ENCODE results near the gene NKAIN2. TPM values are rescaled to one million over a fixed set of nuclear protein-coding genes. Genes with fewer than 3 reads are reported as not detected.

NKAIN2 gene
- polyA plus RNA-seq, 1 donor (not counting 4 experiments of a cell fraction or from before 2014, with no cell fraction given), result 0.13 TPM

GRCh38 chr6:123808556-123808955 is 4.9 kb downstream of the NKAIN2 start:
- Histone ChIP-seq H4K20me1 (ENCODE audit: control insufficient read depth, extremely low read depth, insufficient read depth, low read length) (no peaks in the 10 kb centered on the region), H3K4me3 (ENCODE audit: control insufficient read depth in 2 of 3, extremely low read depth in 1 of 3, insufficient read depth in 2 of 3, low read depth in 1 of 3, low read length in 3 of 3) (no peak overlapping the region), H3K4me2 (ENCODE audit: control insufficient read depth, extremely low read depth, insufficient read depth, low read depth, low read length) (no peak overlapping the region), H3K4me1 (ENCODE audit: control insufficient read depth, extremely low read depth, insufficient read depth, low read length) (peaks cover 2% of the 10 kb centered on the region), H3K36me3 (ENCODE audit: control insufficient read depth in 2 of 2, extremely low read depth in 1 of 2, insufficient read depth in 2 of 2, low read length in 2 of 2) (no peaks in the 10 kb centered on the region), H2AFZ (ENCODE audit: control insufficient read depth, low read length) (no peak overlapping the region), H3K9me1 (ENCODE audit: control insufficient read depth, extremely low read depth, insufficient read depth, low read length) (no peaks in the 10 kb centered on the region), H3K79me2 (ENCODE audit: control insufficient read depth, insufficient read depth, low read length) (no peaks in the 10 kb centered on the region), H3K27me3 (ENCODE audit: control insufficient read depth, extremely low read depth, insufficient read depth, low read length) (peaks cover 28% of the 10 kb centered on the region), H3K9ac (ENCODE audit: control insufficient read depth, extremely low read depth, insufficient read depth, low read length) (no peak overlapping the region), H3K9me3 (ENCODE audit: control insufficient read depth, low read depth, low read length) (no peaks in the 10 kb centered on the region), H3K27ac (ENCODE audit: control insufficient read depth, insufficient read depth, low read length) (no peak overlapping the region)
- no peak for DNase-seq (ENCODE audit: low read depth, low spot score)
- TF ChIP-seq CTCF (optimal IDR thresholded peaks at IDR 0.05 in 1 of 3, IDR thresholded peaks at IDR 0.05 in 1 of 3, conservative IDR thresholded peaks at IDR 0.05 in 1 of 3; ENCODE audit: extremely low read depth in 1 of 3, insufficient read depth in 2 of 3, low read length in 3 of 3), result no peak
- no peak for TF ChIP-seq EZH2 (IDR thresholded peaks at IDR 0.05; ENCODE audit: low read length)
- FAIRE-seq, result peak; percentile 48
- dilution Hi-C loops (cut with MboI; ENCODE audit: extremely low pct_ligation_motif_present, low sequenced_read_pairs), result no loop called here

- Histone ChIP-seq H3K9ac (ENCODE audit: control insufficient read depth, extremely low read depth, insufficient read depth, low read length) (no peak overlapping the region), H3K79me2 (ENCODE audit: control insufficient read depth, insufficient read depth, low read length) (no peaks in the 10 kb centered on the region), H3K4me3 (ENCODE audit: control insufficient read depth in 2 of 3, extremely low read depth in 1 of 3, insufficient read depth in 2 of 3, low read depth in 1 of 3, low read length in 3 of 3) (no peak overlapping the region), H3K9me3 (ENCODE audit: control insufficient read depth, low read depth, low read length) (no peaks in the 10 kb centered on the region), H3K27ac (ENCODE audit: control insufficient read depth, insufficient read depth, low read length) (no peak overlapping the region), H3K36me3 (ENCODE audit: control insufficient read depth in 2 of 2, extremely low read depth in 1 of 2, insufficient read depth in 2 of 2, low read length in 2 of 2) (no peaks in the 10 kb centered on the region), H2AFZ (ENCODE audit: control insufficient read depth, low read length) (no peak overlapping the region), H3K27me3 (ENCODE audit: control insufficient read depth, extremely low read depth, insufficient read depth, low read length) (peaks cover 13% of the 10 kb centered on the region), H3K4me2 (ENCODE audit: control insufficient read depth, extremely low read depth, insufficient read depth, low read depth, low read length) (no peak overlapping the region), H3K9me1 (ENCODE audit: control insufficient read depth, extremely low read depth, insufficient read depth, low read length) (no peaks in the 10 kb centered on the region), H4K20me1 (ENCODE audit: control insufficient read depth, extremely low read depth, insufficient read depth, low read length) (no peaks in the 10 kb centered on the region), H3K4me1 (ENCODE audit: control insufficient read depth, extremely low read depth, insufficient read depth, low read length) (peaks cover 2% of the 10 kb centered on the region)
- dilution Hi-C loops (cut with MboI; ENCODE audit: extremely low pct_ligation_motif_present, low sequenced_read_pairs), result no loop called here
- no peak for TF ChIP-seq EZH2 (IDR thresholded peaks at IDR 0.05; ENCODE audit: low read length)
- no peak for TF ChIP-seq CTCF (optimal IDR thresholded peaks at IDR 0.05 in 1 of 3, IDR thresholded peaks at IDR 0.05 in 1 of 3, conservative IDR thresholded peaks at IDR 0.05 in 1 of 3; ENCODE audit: extremely low read depth in 1 of 3, insufficient read depth in 2 of 3, low read length in 3 of 3)
- DNase-seq (ENCODE audit: low read depth, low spot score) (no peak), FAIRE-seq (no peak)
Observed at GRCh38 chr6:123810214-123810613, 6.5 kb downstream of the NKAIN2 start.
